ENCODE data around the gene TRIM33.

DNA sequence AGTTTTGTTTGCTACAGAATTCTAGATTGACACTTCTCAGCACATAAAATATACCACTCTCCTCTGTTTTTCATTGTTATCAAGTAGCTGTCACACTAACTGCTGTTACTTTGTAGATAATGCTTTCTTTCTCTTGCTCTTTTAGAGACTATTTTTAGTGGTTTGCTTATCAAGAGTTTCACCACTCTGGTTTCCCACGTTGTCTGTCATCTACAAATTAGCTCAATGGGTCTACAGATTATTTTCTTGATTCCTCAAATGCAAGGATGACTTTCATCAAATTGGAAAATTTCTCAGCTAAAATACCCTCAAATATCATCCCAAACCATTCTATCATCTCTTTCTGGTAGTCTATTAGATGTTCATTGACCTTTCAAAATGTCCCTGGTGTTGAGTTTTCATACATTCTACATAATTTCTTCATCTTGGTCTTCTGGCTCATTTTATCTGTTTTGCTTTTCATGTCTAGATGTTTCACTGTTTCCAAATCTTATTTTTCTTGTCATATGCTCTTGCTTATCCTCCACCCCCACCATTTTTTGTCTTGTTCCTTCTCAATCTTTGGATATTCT is 122.5 kb downstream of the TRIM33 start:
- TF ChIP-seq POLR2A (IDR thresholded peaks at IDR 0.05; ENCODE audit: low read depth, low read length): no peak
- TF ChIP-seq, protein P1, sequence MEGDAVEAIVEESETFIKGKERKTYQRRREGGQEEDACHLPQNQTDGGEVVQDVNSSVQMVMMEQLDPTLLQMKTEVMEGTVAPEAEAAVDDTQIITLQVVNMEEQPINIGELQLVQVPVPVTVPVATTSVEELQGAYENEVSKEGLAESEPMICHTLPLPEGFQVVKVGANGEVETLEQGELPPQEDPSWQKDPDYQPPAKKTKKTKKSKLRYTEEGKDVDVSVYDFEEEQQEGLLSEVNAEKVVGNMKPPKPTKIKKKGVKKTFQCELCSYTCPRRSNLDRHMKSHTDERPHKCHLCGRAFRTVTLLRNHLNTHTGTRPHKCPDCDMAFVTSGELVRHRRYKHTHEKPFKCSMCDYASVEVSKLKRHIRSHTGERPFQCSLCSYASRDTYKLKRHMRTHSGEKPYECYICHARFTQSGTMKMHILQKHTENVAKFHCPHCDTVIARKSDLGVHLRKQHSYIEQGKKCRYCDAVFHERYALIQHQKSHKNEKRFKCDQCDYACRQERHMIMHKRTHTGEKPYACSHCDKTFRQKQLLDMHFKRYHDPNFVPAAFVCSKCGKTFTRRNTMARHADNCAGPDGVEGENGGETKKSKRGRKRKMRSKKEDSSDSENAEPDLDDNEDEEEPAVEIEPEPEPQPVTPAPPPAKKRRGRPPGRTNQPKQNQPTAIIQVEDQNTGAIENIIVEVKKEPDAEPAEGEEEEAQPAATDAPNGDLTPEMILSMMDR (IDR thresholded peaks at IDR 0.05; ENCODE audit: extremely low read depth in 1 of 2, insufficient read depth in 1 of 2, low read depth in 1 of 2, low read length in 2 of 2): no peak

Data from endothelial cell of umbilical vein (primary cell).